ENCODE measurements around the gene ARL17B.
"Not testable (repeated sequence)": the region's sequence is repeated elsewhere in the genome, so short reads cannot be mapped to it uniquely, and the experiment has no call there.

The ARL17B gene

DNA sequence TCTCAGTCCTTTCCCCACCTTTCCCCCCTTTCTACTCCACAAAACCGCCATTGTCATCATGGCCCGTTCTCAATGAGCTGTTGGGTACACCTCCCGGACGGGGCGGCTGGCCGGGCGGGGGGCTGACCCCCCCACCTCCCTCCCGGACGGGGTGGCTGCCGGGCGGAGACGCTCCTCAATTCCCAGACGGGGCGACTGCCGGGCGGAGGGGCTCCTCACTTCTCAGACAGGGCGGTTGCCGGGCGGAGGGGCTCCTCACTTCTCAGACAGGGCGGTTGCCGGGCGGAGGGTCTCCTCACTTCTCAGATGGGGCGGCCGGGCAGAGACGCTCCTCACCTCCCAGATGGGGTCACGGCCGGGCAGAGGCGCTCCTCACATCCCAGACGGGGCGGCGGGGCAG lies 108.8 kb downstream of the ARL17B start:
- in situ Hi-C loops (cut with MboI; ENCODE audit: low sequenced_read_pairs), result not testable (repeated sequence)

DNA sequence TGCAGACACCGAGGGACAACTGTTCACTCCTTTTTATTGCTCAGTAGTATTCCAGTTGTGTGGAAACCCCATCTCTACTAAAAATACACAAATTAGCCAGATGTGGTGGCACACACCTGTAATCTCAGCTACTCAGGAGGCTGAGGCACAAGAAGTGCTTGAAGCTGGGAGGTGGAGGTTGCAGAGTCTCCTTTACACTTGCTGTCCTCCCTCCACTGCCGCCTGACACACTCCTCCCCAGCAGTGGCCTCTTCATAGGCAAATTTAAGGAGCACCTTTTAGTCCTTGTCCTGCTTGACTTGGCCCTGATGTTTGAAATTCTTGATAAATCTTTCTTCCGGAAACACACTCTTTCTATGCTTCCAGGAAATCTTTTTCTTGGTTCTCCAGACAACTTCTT lies 112.4 kb downstream of the ARL17B start:
- in situ Hi-C loops (cut with MboI; ENCODE audit: low sequenced_read_pairs), result not testable (repeated sequence)

DNA sequence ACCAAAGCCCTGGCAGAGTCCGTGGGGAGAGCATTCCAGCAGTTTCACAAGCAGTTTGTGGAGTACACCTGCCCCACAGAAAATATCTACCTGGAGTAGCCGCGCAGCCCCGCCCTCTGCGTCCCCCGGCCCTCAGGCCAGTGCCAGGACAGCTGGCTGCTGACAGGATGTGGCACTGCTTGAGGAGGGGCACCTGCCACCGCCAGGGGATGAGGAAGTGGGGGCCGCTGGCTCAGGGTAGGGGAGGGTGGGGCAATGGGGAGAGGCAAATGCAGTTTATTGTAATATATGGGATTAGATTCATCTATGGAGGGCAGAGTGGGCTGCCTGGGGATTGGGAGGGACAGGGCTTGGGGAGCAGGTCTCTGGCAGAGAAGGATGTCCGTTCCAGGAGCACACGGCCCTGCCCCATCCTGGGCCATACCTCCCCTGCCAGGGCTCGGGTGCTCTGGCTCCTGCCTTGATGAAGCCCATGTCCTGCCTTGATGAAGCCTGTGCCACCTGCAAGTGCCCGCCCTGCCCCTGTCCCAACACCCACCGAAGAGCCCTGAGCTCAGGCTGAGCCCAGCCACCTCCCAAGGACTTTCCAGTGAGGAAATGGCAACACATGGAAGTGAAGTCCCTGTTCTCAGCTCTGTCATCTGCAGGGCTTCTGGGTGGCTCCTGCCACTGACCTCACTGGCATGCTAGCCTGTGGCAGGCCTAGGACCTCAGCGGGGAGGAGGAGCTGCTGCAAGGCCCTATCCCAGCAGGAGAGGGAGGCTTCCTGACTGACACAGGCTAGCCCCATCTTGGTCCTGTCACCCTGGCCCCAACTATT lies 116.4 kb downstream of the ARL17B start:
- in situ Hi-C loops (cut with MboI; ENCODE audit: low sequenced_read_pairs), result not testable (repeated sequence)

DNA sequence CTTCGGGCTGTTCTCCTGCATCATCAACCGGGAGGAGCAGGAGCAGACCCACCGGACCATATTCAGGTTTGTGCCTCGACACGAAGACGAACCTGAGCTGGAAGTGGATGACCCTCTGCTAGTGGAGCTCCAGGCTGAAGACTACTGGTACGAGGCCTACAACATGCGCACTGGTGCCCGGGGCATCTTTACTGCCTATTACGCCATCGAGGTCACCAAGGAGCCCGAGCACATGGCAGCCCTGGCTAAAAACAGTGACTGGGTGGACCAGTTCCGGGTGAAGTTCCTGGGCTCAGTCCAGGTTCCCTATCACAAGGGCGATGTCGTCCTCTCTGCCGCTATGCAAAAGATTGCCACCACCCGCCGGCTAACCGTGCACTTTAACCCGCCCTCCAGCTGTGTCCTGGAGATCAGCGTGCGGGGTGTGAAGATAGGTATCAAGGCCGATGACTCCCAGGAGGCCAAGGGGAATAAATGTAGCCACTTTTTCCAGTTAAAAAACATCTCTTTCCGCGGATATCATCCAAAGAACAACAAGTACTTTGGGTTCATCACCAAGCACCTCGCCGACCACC lies 117.1 kb downstream of the ARL17B start:
- in situ Hi-C loops (cut with MboI; ENCODE audit: low sequenced_read_pairs), result not testable (repeated sequence)

DNA sequence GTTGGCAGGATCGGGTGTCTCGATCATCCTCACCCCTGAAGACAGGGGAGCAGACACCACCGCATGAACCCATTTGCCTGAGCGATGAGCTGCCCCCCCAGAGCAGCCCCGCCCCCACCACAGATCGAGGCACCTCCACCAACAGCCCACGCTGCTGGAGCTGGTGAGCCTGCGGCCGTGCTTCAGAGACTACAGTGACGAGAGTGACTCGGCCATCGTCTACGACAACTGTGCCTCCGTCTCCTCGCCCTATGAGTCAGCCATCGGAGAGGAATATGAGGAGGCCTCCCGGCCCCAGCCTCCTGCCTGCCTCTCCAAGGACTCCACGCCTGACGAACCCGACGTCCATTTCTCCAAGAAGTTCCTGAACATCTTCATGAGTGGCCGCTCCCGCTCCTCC lies 117.6 kb downstream of the ARL17B start:
- in situ Hi-C loops (cut with MboI; ENCODE audit: low sequenced_read_pairs), result not testable (repeated sequence)

DNA sequence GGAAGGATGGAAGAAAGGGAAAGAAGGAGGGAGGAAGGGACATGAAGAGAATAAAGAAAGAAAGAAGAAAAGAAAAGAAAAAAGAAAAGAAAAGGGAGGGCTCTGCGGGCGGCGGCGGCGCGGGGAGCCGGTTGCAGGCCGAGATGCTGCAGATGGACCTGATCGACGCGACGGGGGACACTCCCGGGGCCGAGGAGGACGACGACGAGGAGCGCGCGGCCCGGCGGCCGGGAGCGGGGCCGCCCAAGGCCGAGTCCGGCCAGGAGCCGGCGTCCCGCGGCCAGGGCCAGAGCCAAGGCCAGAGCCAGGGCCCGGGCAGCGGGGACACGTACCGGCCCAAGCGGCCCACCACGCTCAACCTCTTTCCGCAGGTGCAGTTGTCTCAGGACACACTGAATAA lies 118.1 kb downstream of the ARL17B start:
- in situ Hi-C loops (cut with MboI; ENCODE audit: low sequenced_read_pairs), result not testable (repeated sequence)

DNA sequence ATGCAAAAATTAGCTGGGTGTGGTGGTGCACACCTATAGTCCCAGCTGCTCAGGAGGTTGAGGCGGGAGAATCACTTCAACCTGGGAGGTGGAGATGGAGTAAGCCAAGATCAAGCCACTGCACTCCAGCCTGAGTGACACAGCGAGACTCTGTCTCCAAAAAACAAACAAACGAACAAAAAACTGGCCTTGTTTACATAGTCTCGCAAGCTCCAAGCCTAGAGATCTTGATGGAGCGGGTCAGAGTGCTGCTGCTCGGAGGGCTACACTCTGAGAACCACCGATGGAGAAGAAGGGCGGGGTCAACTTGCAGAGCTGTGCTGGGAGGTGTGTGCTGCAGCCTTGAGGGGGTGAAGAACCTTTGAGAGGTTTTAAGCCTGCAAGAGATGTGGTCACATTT lies 130.2 kb downstream of the ARL17B start:
- in situ Hi-C loops (cut with MboI; ENCODE audit: low sequenced_read_pairs), result not testable (repeated sequence)

DNA sequence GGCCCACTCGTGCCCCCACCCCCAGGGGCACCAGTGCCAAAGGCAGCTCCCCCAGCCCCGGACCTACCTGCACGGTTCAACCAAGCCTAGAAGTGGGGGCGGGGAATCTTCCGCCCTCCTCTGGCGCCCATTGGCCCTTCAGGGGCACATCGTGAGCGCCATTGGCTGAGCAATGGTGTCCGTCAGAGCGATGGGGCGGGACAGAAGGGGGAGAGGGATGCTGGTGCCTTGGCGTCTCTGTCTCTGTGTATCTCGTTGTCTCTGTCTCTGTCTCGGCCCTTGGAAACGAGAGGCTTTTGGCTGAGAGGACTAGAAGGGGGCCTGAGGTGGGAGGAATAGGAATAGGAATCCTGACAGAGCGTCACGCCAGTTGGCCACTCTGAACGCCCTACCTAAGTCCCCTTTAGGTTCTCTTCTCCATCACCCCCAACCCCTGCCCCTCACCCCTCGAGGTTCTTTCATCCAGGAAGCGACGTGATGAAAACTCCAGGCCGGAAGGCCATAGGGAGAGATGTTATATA lies 136.2 kb downstream of the ARL17B start:
- in situ Hi-C loops (cut with MboI; ENCODE audit: low sequenced_read_pairs), result not testable (repeated sequence)

DNA sequence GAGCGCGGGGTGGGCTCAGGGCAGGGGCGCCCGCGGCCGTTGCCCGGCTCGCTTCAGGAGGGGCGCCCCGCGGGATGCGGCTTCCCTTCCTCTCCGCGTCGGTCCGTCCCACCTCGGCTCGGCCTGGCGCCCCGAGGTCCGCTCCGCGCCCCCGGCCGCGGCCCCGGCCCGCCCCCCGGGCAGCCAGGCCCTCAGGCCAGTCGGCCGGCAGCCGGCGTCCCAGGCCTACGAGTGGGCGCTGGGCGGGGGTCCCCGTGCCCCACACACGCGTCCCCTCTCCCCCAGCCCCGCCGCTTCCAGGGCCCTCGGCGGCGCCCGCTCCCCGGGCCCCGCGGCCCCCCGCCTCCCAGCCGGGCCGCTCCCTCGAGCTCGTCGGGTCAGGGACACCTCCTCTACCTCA lies 136.7 kb downstream of the ARL17B start:
- in situ Hi-C loops (cut with MboI; ENCODE audit: low sequenced_read_pairs), result not testable (repeated sequence)

All from hTERT RPE-1 (cell line).